ENCODE measurements around the gene PRDM10.

GRCh38 chr11:129852125-129852740, 150.4 kb downstream of the PRDM10 start:
- no peak for TF ChIP-seq POLR2A (IDR thresholded peaks at IDR 0.05; ENCODE audit: low read length)
- TF ChIP-seq GATA1 (IDR thresholded peaks at IDR 0.05; ENCODE audit: low read depth, low read length), result no peak

All from erythroblast (primary cell).